GM12878 (cell line): ENCODE measurements around the gene TKT.

ENCODE experiments used
- BHLHE40 ChIP-seq, 2 experiments: fragments of 450-650 bp in 1 of 2; IDR thresholded peaks; 2 replicates each; pipeline ENCODE4 v1.6.1; 2011 to 2017; ENCODE audit warnings: low read depth in 2 of 2, borderline replicate concordance in 1 of 2, improper control_type of control experiment in 1 of 2, low read length in 1 of 2, mild to moderate bottlenecking in 1 of 2
- GATAD2B ChIP-seq: fragments of 450-650 bp; conservative IDR thresholded peaks from 2 replicates; pipeline ENCODE4 v1.6.1; 2017; ENCODE audit warnings: low read depth, mild to moderate bottlenecking, moderate library complexity
- PAX8 ChIP-seq: fragments of 450-650 bp; IDR thresholded peaks from 2 replicates; pipeline ENCODE4 v1.6.1; 2017; ENCODE audit warnings: mild to moderate bottlenecking, moderate library complexity
- POLR2AphosphoS5 ChIP-seq: IDR thresholded peaks from 2 replicates; pipeline ENCODE4 v1.6.1; 2011; ENCODE audit warnings: mild to moderate bottlenecking, low read length, inconsistent platforms
- SIN3A ChIP-seq: IDR thresholded peaks from 2 replicates; pipeline ENCODE4 v1.6.1; 2012; ENCODE audit warnings: low read depth, low read length, improper control_type of control experiment
- STAT1 ChIP-seq: fragments of 450-650 bp; conservative IDR thresholded peaks from 2 replicates; pipeline ENCODE4 v1.6.1; 2014; ENCODE audit warnings: antibody characterized with exemption, mild to moderate bottlenecking
- TF ChIP-seq, protein P1 (sequence below), 3 experiments: IDR thresholded peaks in 2 of 3; conservative IDR thresholded peaks in 1 of 3; 2 replicates each; pipeline ENCODE4 v1.5.1; 2011; ENCODE audit warnings: low read depth in 3 of 3, low read length in 3 of 3, mild to moderate bottlenecking in 3 of 3, control low read depth in 2 of 3, moderate library complexity in 2 of 3, inconsistent platforms in 1 of 3, mixed read lengths in 1 of 3; ENCODE audit not compliant: control insufficient read depth in 2 of 3, insufficient read depth in 1 of 3; ENCODE audit errors: extremely low read depth in 1 of 3
- TF ChIP-seq, protein P2 (sequence below): IDR thresholded peaks from 2 replicates; pipeline ENCODE4 v1.6.1; 2012; ENCODE audit warnings: low read length, inconsistent platforms

DNA sequence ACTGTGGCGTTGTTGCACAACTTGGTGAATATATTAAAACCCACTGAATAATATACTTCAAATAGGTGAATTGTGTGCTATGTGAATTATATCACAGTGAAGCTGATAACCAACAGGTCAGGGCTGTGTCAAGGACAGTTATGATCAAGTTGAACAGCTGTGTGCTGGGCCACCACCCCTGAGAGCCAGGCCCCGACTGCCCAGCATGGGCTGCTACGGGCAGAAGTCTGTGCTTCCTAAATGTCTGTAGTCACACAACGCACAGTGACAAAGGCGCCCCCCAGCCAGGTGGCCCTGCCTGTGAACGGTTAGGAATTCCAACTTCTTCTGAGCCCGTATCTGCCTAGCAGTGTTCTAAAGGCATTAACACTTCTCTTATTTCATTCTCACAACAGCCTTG, 32.8 kb downstream of the TKT start:
- TF ChIP-seq STAT1, result no peak
- no peak for TF ChIP-seq GATAD2B
- TF ChIP-seq PAX8, result no peak
- no peak for TF ChIP-seq POLR2AphosphoS5
- TF ChIP-seq SIN3A, result no peak
- no peak for TF ChIP-seq BHLHE40 (IDR thresholded peaks at IDR 0.05; ENCODE audit: borderline replicate concordance in 1 of 2, low read depth in 2 of 2, low read length in 1 of 2)
- TF ChIP-seq, protein P1, sequence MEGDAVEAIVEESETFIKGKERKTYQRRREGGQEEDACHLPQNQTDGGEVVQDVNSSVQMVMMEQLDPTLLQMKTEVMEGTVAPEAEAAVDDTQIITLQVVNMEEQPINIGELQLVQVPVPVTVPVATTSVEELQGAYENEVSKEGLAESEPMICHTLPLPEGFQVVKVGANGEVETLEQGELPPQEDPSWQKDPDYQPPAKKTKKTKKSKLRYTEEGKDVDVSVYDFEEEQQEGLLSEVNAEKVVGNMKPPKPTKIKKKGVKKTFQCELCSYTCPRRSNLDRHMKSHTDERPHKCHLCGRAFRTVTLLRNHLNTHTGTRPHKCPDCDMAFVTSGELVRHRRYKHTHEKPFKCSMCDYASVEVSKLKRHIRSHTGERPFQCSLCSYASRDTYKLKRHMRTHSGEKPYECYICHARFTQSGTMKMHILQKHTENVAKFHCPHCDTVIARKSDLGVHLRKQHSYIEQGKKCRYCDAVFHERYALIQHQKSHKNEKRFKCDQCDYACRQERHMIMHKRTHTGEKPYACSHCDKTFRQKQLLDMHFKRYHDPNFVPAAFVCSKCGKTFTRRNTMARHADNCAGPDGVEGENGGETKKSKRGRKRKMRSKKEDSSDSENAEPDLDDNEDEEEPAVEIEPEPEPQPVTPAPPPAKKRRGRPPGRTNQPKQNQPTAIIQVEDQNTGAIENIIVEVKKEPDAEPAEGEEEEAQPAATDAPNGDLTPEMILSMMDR (IDR thresholded peaks at IDR 0.05 in 2 of 3, conservative IDR thresholded peaks at IDR 0.05 in 1 of 3; ENCODE audit: control insufficient read depth in 2 of 3, extremely low read depth in 1 of 3, insufficient read depth in 1 of 3, low read depth in 3 of 3, low read length in 3 of 3), result no peak
- TF ChIP-seq, protein P2, sequence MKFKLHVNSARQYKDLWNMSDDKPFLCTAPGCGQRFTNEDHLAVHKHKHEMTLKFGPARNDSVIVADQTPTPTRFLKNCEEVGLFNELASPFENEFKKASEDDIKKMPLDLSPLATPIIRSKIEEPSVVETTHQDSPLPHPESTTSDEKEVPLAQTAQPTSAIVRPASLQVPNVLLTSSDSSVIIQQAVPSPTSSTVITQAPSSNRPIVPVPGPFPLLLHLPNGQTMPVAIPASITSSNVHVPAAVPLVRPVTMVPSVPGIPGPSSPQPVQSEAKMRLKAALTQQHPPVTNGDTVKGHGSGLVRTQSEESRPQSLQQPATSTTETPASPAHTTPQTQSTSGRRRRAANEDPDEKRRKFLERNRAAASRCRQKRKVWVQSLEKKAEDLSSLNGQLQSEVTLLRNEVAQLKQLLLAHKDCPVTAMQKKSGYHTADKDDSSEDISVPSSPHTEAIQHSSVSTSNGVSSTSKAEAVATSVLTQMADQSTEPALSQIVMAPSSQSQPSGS, result no peak
